GM18508 (cell line): ENCODE results near the gene ISG20.
"Not testable (repeated sequence)": the region's sequence is repeated elsewhere in the genome, so short reads cannot be mapped to it uniquely, and the experiment has no call there.

Experiments
- ATAC-seq: cut with Tn5 transposase; IDR thresholded peaks from one replicate; pipeline ENCODE4 v1.9.1; 2021; ENCODE audit warnings: moderate number of reproducible peaks; ENCODE audit not compliant: insufficient read depth, unreplicated experiment

Gene ISG20

GRCh38 chr15:88617790-88618189 is 21.0 kb upstream of the ISG20 start:
- no peak for ATAC-seq

DNA sequence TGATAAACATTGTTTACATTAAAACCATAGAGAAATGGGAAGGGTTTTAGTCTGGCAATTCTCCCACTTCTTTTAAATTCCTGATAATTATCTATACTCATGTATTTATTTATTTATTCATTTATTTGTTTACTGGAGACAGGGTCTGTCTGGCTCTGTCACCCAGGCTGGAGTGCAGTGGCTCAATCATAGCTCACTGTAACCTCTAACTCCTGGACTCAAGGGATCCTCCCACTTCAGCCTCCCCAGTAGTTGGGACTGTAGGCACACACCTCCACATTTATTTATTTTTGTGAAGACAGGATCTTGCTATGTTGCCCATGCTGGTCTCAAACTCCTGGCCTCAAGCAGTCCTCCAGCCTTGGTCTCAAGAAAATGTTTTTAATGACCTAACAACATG is 20.1 kb upstream of the ISG20 start:
- ATAC-seq, result no peak

DNA sequence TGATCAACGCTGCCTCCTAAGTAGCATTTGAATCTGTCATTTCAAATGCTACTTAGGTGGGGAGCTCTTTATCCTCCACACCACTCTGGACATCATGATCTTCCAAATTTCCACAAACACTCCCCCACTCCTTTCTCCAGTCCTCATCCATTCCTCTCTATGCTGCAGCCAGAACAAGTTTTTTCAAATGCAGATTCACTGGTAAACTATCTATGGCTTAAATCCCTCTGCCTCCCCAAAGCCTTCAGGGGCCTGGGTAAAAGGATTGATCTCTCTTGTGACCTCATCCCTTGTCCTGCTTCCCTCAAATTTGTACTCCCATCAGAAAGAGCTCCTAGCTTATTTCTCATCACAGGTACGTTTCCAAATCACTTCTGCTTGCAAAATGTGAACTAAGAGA is 19.0 kb upstream of the ISG20 start:
- ATAC-seq, result no peak

GRCh38 chr15:88620995-88621772 is 17.6 kb upstream of the ISG20 start, which contains the start of gene AEN:
Gene AEN, plus strand, starts transcription at chr15:88621340. Its CDS starts 4,870 bp downstream, at chr15:88626210.
- peak; percentile 71 for ATAC-seq

DNA sequence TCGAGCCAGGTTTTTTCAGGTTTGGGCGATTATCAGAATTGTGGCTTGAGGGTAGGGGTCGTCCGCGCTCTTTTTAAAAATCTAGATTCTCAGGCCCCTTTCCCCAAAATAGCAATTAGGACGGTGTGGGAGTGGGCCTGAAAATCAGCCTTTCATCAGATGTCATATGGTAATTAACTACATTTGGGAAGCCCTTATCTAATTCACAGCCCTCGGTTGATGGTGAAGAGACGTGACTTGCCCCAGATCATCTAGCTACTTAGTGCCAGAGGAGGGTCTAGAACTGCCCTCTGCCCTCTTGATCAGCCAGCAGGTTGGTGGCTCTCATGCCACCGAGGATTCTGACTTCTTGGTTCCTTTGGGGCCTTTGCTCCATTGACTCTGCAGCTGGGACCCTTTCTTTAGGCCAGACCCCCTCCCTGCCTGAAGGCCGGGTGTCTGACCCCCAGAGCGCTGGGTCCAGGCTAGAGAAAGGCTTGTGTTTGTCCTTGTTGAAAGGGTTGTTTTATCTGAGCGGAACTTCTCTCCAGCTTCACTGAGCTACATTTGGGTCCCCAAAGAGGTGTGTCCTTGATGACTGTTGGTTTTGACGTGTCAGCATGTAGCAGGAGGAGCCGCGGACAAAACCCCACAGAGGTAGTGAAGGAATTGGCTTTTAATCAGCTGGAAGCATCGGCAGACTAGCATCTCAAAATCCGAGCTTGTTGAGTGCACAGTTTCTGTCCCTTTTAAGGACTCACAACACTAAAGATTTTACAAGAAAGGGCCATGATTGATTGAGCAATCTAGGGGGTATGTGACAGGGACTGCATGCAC is 16.8 kb upstream of the ISG20 start:
- no peak for ATAC-seq

- no peak for ATAC-seq
Observed at GRCh38 chr15:88622605-88622975, 16.2 kb upstream of the ISG20 start.

DNA sequence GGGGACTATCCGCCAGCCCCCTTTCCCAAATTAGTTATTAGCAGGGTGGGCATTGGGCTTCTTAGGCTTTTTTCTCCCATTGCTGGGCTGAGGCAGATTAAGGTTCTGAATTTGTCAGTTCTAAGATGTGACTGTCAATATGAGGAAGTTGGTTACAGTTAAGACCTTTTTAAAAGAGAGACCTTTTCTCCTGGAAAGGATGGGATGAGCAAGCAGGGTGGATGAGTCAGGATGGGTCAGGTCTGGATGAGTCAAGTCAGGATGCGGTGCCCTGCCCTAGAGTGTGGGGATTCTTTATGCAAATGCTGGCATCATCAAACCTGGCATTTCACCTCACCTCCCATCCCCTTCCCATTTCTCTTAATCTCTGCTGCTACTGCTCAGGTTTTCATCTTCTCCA is 15.8 kb upstream of the ISG20 start:
- no peak for ATAC-seq

DNA sequence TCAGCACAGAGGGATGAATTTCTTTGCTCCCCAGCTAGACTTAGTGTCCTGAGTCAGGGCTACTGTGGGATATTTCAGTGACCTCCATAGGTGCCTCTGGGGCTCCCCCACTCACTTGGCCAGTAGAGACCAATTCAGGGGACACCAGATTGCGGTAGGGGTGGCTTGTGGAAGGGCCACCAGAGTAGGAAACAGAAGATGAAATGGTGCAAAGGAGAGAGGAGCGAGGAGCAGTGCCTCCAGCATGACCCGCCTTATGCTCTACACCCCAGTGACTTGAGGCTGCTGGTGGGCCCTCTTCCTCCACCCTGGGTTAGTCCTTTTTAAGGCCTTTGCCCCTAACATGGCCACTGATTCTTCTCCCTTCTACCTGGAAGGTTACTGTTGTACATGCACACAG is 15.2 kb upstream of the ISG20 start:
- ATAC-seq, result no peak

DNA sequence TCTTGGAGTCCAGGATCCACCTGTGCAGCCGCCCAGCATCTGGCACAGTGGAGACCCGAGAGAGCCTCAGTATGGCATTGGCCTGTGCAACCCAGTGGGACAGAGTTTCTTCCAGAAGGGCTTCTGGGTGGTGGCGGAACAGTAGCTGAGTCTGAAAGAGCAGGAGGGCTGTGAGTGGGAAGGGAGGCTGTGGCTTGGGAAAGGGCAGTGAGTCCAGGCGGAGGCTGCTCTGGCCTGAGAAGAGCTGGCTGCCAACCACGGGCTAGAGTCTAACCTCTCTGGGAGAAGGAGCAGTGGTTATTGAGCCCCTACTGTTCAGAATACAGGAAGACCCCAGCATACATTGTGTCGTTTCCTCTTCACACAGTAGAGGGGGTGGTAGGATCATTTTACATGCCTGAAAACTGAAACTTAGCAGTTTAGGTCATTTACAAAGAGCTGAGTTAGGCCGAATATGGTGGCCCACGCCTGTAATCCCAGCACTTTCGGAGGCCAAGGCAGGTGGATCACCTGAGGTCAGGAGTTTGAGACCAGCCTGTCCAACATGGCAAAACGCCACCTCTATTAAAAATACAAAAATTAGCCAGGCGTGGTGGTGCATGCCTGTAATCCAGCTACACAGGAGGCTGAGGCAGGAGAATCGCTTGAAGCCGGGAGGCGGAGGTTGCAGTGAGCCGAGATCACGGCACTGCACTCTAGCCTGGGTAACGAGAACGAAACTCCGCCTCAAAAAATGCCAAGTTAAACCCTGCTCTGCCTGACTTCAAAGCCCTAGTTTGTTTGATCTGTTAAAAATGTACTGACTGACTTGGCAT is 14.5 kb upstream of the ISG20 start:
- no peak for ATAC-seq

GRCh38 chr15:88624971-88625490 is 13.8 kb upstream of the ISG20 start:
- ATAC-seq, result no peak

DNA sequence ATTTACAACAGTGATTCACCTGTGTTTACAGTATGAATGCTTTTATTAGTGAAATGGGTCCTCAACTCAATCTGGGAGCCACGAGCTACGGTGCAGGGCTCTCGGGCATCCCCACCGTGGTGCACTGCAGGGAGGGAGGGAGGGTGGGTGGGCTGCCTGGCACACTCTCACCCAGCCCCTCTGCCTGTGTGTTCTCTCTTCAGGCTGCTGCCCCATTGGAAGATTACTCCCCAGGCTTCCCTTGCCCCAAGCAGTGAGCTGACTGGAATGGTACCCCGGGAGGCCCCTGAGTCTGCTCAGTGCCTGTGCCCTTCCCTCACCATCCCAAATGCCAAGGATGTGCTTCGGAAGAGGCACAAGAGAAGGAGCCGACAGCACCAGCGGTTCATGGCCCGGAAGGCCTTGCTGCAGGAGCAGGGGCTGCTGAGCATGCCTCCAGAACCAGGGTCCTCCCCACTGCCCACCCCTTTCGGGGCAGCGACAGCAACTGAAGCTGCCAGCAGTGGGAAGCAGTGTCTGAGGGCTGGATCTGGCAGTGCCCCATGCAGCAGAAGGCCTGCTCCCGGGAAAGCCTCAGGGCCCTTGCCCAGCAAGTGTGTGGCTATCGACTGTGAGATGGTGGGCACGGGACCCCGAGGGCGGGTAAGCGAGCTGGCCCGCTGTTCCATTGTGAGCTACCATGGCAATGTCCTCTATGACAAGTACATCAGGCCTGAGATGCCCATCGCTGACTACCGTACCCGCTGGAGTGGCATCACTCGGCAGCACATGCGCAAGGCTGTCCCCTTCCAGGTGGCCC is 12.7 kb upstream of the ISG20 start:
- no peak for ATAC-seq

- no peak for ATAC-seq
Observed at GRCh38 chr15:88627463-88627862, 11.4 kb upstream of the ISG20 start.

DNA sequence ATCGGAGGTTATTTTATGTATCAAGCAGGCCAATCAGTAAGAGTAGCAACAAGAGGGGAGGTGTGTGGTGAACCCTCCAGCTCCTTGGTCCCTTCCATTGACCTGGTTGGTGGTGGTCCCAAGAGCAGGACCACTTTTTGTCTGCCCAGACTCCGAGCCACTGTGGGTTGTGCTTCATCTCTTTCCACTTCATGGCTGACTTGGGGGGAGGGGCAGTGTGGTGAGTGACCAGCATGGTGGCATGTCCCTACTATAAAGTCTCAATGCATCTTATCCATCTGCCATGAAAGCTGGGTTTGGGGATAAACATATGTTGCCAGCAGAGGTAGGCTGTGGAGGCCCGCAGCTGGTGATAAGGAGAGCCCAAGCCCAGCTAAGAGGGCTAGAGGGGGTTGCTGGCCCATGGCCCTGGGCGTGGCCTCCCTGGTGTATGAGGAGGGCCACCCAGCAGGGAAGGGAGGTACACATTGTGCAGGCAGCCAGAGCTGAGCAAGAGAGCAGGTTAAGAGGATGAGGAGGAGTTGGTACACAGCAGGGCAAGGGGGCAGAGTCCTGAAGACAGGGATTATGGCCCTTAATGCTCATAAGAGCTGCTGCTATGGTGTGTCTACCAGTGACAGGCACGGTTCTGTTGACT is 10.7 kb upstream of the ISG20 start:
- no peak for ATAC-seq

GRCh38 chr15:88629071-88629470 is 9.7 kb upstream of the ISG20 start:
- no peak for ATAC-seq

GRCh38 chr15:88630141-88630721 is 8.6 kb upstream of the ISG20 start:
- ATAC-seq, result no peak

DNA sequence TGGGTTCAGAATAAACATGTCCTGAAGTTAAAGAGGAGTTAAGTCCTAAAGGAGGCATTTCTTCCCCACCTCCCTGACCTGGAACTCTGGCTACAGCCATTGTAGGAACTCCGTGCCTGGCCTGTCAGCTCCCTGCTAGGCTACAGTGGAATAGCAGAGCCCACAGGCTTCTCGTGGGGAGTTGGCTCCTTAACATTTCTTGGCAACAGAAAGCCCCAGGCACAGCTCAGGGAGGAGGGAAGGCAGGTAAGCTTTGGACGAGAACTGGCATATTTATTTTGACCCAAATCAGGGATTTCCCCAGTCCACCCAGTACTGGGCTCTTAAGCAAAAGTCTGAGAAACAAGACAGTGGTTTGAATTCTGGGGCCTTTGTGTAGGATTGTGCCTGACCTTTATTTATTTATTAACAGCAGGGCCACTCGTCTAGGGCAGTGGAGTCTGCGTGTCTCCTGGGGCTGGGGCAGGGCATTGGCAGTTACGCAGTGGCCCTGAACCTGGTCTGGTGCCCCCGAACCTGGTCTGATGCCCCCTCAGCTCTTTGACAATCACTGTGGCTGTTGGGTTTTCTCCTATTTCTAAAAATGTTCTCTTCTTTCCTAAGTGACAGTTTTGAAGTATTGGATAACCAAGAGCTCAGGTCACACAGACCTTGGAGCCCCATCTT is 7.9 kb upstream of the ISG20 start:
- no peak for ATAC-seq

DNA sequence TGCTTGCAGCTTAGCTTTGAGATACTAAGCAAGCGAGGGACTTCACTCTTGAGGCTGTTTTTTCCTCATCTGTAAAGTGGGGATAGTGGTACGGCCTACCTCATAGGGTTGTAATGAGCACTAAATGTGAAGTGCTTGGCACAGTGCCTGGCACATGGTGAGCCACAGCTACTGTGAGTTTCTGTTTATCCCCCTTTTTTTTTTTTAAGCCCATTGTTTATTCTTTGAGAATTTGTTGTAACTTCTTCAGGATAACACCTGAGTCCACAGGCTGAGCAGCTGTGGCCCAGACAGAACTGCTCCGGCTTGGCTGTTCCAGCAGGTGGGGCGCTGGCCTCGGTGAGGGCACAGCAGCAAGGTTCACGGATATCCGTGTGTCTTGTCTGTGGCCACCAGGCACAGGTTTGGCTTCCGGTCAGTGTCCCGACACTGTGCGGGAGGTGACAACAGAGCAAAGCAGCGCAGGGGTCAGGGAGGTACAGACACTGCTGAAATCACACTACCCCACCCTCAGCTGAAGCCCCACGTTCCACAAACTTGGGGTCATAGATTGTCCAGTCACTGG is 7.3 kb upstream of the ISG20 start:
- no peak for ATAC-seq

- not testable (repeated sequence) for ATAC-seq
Observed at GRCh38 chr15:88632797-88633196, 6.0 kb upstream of the ISG20 start.
